ENCODE measurements around the gene C1QBP. TPM values are rescaled to one million over a fixed set of nuclear protein-coding genes. Genes with fewer than 3 reads are reported as not detected.

Gene C1QBP
- total RNA-seq, 1 experiment from 2014 or later = 457 TPM

- Histone ChIP-seq H3K4me3 (ENCODE audit: low read depth, low read length, poor library complexity, severe bottlenecking) (no peak overlapping the region), H3K36me3 (ENCODE audit: insufficient read depth, low read length, poor library complexity, severe bottlenecking) (peaks cover 78% of the 10 kb centered on the region), H3K27ac (ENCODE audit: low read depth, low read length, poor library complexity, severe bottlenecking) (no peak overlapping the region), H3K27me3 (replicated peaks; ENCODE audit: insufficient read depth, low read depth, low read length, poor library complexity) (no peaks in the 10 kb centered on the region), H3K9me3 (ENCODE audit: low read depth, low read length, poor library complexity, severe bottlenecking) (no peaks in the 10 kb centered on the region), H3K4me1 (ENCODE audit: insufficient read depth, low read length, poor library complexity, severe bottlenecking) (no peaks in the 10 kb centered on the region)
- BruUV-seq (replicated peaks) = no TSS peak
- DNase-seq (ENCODE audit: low spot score) = no peak
- ChIA-PET CTCF (no interaction called here), POLR2A (ENCODE audit: low non-redundant PET) (no interaction called here)
- intact Hi-C loops (cut with micrococcal nuclease; ENCODE audit: unreplicated experiment) = no loop called here
- TF ChIP-seq CTCF (conservative IDR thresholded peaks at IDR 0.05; ENCODE audit: low read depth, low read length) = no peak
- TF ChIP-seq EZH2 (IDR thresholded peaks at IDR 0.05; ENCODE audit: borderline replicate concordance, low read depth, low read length, poor library complexity, severe bottlenecking) = no peak
These were observed 39.2 kb downstream of the C1QBP start for GRCh38 chr17:5399767-5400166.

- Histone ChIP-seq H3K27me3 (replicated peaks; ENCODE audit: insufficient read depth, low read depth, low read length, poor library complexity) (no peaks in the 10 kb centered on the region), H3K36me3 (ENCODE audit: insufficient read depth, low read length, poor library complexity, severe bottlenecking) (peaks cover 72% of the 10 kb centered on the region), H3K9me3 (ENCODE audit: low read depth, low read length, poor library complexity, severe bottlenecking) (no peaks in the 10 kb centered on the region), H3K4me1 (ENCODE audit: insufficient read depth, low read length, poor library complexity, severe bottlenecking) (no peaks in the 10 kb centered on the region), H3K4me3 (ENCODE audit: low read depth, low read length, poor library complexity, severe bottlenecking) (no peak overlapping the region), H3K27ac (ENCODE audit: low read depth, low read length, poor library complexity, severe bottlenecking) (no peak overlapping the region)
- intact Hi-C loops (cut with micrococcal nuclease; ENCODE audit: unreplicated experiment) = no loop called here
- ChIA-PET POLR2A (ENCODE audit: low non-redundant PET) (no interaction called here), CTCF (no interaction called here)
- DNase-seq (ENCODE audit: low spot score) = no peak
- no peak for TF ChIP-seq CTCF (conservative IDR thresholded peaks at IDR 0.05; ENCODE audit: low read depth, low read length)
- no peak for TF ChIP-seq EZH2 (IDR thresholded peaks at IDR 0.05; ENCODE audit: borderline replicate concordance, low read depth, low read length, poor library complexity, severe bottlenecking)
- no TSS peak for BruUV-seq (replicated peaks)
These were observed 42.3 kb downstream of the C1QBP start for GRCh38 chr17:5396612-5397011.

- Histone ChIP-seq H3K4me1 (ENCODE audit: insufficient read depth, low read length, poor library complexity, severe bottlenecking) (no peaks in the 10 kb centered on the region), H3K27me3 (replicated peaks; ENCODE audit: insufficient read depth, low read depth, low read length, poor library complexity) (no peaks in the 10 kb centered on the region), H3K36me3 (ENCODE audit: insufficient read depth, low read length, poor library complexity, severe bottlenecking) (peaks cover 75% of the 10 kb centered on the region), H3K27ac (ENCODE audit: low read depth, low read length, poor library complexity, severe bottlenecking) (no peak overlapping the region), H3K9me3 (ENCODE audit: low read depth, low read length, poor library complexity, severe bottlenecking) (no peaks in the 10 kb centered on the region), H3K4me3 (ENCODE audit: low read depth, low read length, poor library complexity, severe bottlenecking) (no peak overlapping the region)
- no peak for DNase-seq (ENCODE audit: low spot score)
- ChIA-PET CTCF (no interaction called here), POLR2A (ENCODE audit: low non-redundant PET) (no interaction called here)
- intact Hi-C loops (cut with micrococcal nuclease; ENCODE audit: unreplicated experiment) = no loop called here
- TF ChIP-seq EZH2 (IDR thresholded peaks at IDR 0.05; ENCODE audit: borderline replicate concordance, low read depth, low read length, poor library complexity, severe bottlenecking) (no peak), CTCF (conservative IDR thresholded peaks at IDR 0.05; ENCODE audit: low read depth, low read length) (no peak)
- BruUV-seq (replicated peaks) = no TSS peak
These were observed 47.3 kb downstream of the C1QBP start for GRCh38 chr17:5391678-5392077.

Other genes with a start within 250 kb of the C1QBP start
- 20.7 and 21.9 TPM in 2 replicates for gene ZNF594, start 247.3 kb downstream of the C1QBP start, total RNA-seq (2021)
- gene SCIMP, start 204.3 kb downstream of the C1QBP start, total RNA-seq (2021) = not detected in 2 replicates
- gene RABEP1, start 156.9 kb downstream of the C1QBP start, total RNA-seq (2021) = 71.3 and 89.0 TPM in 2 replicates
- 122 and 132 TPM in 2 replicates for gene NUP88, start 19.5 kb downstream of the C1QBP start, total RNA-seq (2021)
- 120 and 123 TPM in 2 replicates for gene RPAIN, start 19.0 kb downstream of the C1QBP start, total RNA-seq (2021)
- 47.0 and 47.4 TPM in 2 replicates for gene DHX33, start 29.8 kb upstream of the C1QBP start, total RNA-seq (2021)
- gene DERL2, start 47.0 kb upstream of the C1QBP start, total RNA-seq (2021) = 92.4 and 97.0 TPM in 2 replicates
- 30.6 and 33.9 TPM in 2 replicates for gene MIS12, start 47.4 kb upstream of the C1QBP start, total RNA-seq (2021)
- gene NLRP1, start 145.4 kb upstream of the C1QBP start, total RNA-seq (2021) = 5.2 and 6.7 TPM in 2 replicates

Measured in A673 (cell line).